Measurements from ENCODE around the gene DTX4.

Gene DTX4

DNA sequence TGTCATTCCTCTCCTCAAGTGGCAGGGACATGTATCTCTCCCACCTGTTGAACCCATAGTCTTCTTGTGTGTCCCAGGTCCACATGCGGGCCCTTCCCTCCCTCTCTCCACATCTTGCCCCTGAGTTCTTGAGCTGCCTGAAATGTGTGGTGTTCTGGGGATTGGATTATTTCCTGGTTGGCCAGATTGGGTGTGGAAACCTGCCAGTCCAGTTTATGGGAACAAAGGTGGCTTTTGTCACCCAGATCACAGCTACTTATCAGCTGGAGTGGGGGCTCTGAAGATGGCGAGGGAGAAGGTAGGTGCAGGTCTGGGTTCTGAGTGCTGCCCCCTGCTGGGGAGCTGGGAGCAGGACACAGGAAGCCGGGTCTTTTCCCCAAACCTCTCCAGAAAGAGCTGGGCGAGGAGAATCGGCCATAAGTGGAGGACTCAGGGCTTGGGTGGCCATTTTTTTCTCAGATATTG lies 14.2 kb downstream of the DTX4 start:
- Mint-ChIP-seq H3K36me3 (ENCODE audit: low read depth) (peaks cover 54% of the 10 kb centered on the region), H3K4me3 (no peak overlapping the region), H3K9me3 (no peaks in the 10 kb centered on the region), H3K27ac (peak overlapping the region; percentile 10), H3K27me3 (ENCODE audit: low read depth, poor library complexity) (peaks cover 3% of the 10 kb centered on the region), H3K4me1 (peaks cover 23% of the 10 kb centered on the region)
- TF ChIP-seq, protein P1, sequence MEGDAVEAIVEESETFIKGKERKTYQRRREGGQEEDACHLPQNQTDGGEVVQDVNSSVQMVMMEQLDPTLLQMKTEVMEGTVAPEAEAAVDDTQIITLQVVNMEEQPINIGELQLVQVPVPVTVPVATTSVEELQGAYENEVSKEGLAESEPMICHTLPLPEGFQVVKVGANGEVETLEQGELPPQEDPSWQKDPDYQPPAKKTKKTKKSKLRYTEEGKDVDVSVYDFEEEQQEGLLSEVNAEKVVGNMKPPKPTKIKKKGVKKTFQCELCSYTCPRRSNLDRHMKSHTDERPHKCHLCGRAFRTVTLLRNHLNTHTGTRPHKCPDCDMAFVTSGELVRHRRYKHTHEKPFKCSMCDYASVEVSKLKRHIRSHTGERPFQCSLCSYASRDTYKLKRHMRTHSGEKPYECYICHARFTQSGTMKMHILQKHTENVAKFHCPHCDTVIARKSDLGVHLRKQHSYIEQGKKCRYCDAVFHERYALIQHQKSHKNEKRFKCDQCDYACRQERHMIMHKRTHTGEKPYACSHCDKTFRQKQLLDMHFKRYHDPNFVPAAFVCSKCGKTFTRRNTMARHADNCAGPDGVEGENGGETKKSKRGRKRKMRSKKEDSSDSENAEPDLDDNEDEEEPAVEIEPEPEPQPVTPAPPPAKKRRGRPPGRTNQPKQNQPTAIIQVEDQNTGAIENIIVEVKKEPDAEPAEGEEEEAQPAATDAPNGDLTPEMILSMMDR (IDR thresholded peaks at IDR 0.05) = peak; percentile 55
- peak; percentile 44 for DNase-seq

DNA sequence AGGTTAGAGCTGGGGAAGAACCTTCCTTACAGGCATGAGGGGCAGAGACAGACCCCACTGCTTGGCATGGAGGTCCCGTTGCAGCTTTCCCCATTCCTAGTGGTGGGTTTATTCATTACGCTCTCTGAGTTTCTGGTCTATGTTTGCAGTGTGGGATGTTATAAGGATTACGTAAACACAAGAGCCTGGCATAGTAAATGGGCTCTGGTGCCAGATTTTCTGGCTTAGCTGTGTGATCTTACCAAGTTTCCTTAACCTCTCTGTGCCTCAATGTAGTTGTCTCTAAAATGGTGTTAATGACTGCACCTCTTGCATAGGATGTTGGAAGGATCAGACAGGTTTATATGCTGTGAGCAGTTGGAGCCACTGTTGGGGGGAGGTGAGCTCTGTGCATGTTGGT lies 15.1 kb downstream of the DTX4 start:
- peaks cover 57% of the 10 kb centered on the region for H3K36me3 Mint-ChIP-seq (ENCODE audit: low read depth)
- H3K9me3 Mint-ChIP-seq = no peaks in the 10 kb centered on the region
- peaks cover 23% of the 10 kb centered on the region for H3K4me1 Mint-ChIP-seq
- no peak overlapping the region for H3K27ac Mint-ChIP-seq
- TF ChIP-seq, protein P1 (IDR thresholded peaks at IDR 0.05) = no peak
- no peak for DNase-seq
- H3K27me3 Mint-ChIP-seq (ENCODE audit: low read depth, poor library complexity) = peaks cover 3% of the 10 kb centered on the region
- no peak overlapping the region for H3K4me3 Mint-ChIP-seq

DNA sequence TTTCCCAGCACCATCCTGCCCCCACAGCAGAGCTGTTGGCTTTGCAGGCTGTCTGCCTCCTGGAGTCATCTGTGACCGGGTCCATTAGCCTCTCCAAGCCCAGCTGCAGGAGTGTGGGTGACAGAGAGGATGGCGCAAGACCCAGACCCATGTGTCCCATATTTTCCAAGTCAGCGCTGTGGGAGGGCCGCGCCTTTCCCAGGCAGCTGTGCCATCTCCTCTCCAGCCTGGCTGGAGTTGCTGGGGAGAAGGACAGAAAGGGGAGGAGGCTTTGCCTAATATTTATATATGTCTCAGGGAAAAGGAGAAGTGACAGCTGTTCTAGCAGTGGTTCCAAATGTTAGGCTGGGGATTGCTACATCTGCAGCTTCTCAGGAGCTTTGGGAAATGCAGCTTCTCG lies 15.7 kb downstream of the DTX4 start:
- Mint-ChIP-seq H3K4me1 (peaks cover 23% of the 10 kb centered on the region), H3K27me3 (ENCODE audit: low read depth, poor library complexity) (peaks cover 3% of the 10 kb centered on the region), H3K36me3 (ENCODE audit: low read depth) (peaks cover 57% of the 10 kb centered on the region), H3K9me3 (no peaks in the 10 kb centered on the region), H3K27ac (no peak overlapping the region), H3K4me3 (no peak overlapping the region)
- no peak for DNase-seq
- TF ChIP-seq, protein P1 (IDR thresholded peaks at IDR 0.05) = no peak

DNA sequence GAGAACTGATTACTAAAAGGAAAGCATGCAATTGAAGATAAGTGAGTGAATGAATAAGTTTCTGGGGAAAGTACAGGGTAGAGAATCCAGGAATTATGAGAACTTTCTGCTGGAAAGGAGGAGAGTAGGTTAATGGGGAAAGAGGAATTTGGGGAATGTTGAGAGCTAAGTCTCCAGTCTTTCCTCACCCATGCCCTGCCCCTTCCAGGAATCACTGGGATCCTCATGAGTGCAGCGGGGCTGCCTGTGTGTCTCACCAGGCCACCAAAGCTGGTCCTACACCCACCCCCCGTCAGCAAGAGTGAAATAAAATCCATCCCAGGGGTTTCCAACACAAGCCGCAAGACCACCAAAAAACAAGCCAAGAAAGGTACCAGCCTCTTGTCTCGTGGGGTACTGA lies 17.0 kb downstream of the DTX4 start:
- no peak overlapping the region for H3K4me3 Mint-ChIP-seq
- H3K4me1 Mint-ChIP-seq = peaks cover 23% of the 10 kb centered on the region
- peaks cover 55% of the 10 kb centered on the region for H3K36me3 Mint-ChIP-seq (ENCODE audit: low read depth)
- TF ChIP-seq, protein P1 (IDR thresholded peaks at IDR 0.05) = no peak
- no peak overlapping the region for H3K27ac Mint-ChIP-seq
- H3K27me3 Mint-ChIP-seq (ENCODE audit: low read depth, poor library complexity) = peaks cover 3% of the 10 kb centered on the region
- no peaks in the 10 kb centered on the region for H3K9me3 Mint-ChIP-seq
- no peak for DNase-seq

DNA sequence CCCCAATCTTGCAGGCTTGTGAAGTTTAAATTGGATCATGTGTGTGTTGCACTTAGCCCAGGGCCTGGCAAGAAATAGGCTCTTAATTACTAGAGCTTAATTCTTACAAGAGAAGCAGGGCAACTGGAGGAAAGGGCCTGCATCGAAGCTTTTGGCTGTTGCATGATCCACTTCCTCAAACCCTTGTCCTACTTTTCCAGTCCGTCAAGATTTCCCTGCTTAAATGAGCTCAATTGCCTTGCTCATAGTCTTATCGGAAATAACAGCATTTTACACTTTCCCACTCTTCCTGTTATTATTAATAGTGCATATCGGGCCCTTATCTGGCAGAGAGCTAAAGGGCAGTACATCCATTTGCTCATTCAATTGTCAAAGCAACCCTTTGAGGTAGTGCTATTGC lies 18.1 kb downstream of the DTX4 start:
- Mint-ChIP-seq H3K9me3 (no peaks in the 10 kb centered on the region), H3K36me3 (ENCODE audit: low read depth) (peaks cover 65% of the 10 kb centered on the region), H3K27ac (no peak overlapping the region), H3K4me1 (peaks cover 15% of the 10 kb centered on the region), H3K27me3 (ENCODE audit: low read depth, poor library complexity) (peaks cover 3% of the 10 kb centered on the region), H3K4me3 (no peak overlapping the region)
- DNase-seq = no peak
- TF ChIP-seq, protein P1 (IDR thresholded peaks at IDR 0.05) = no peak

DNA sequence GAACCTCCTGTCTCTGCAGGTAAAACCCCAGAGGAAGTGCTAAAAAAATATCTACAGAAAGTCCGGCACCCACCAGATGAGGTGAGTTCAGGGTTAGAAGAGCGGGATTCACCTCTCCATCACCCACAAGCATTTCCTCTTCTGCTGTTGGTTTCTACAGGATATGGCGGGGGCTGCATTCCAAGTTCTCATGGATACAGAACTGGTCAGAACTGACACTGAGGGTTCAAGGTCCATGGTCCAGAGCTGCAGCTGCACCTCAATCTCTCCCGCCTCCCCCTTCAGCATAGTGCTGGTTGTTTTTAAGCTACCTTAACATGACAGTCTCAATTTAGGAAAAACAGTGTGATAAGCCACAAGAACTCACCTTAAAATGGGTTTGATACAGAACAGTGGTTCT lies 19.2 kb downstream of the DTX4 start:
- no peaks in the 10 kb centered on the region for H3K9me3 Mint-ChIP-seq
- peaks cover 76% of the 10 kb centered on the region for H3K36me3 Mint-ChIP-seq (ENCODE audit: low read depth)
- TF ChIP-seq, protein P1 (IDR thresholded peaks at IDR 0.05) = no peak
- H3K27me3 Mint-ChIP-seq (ENCODE audit: low read depth, poor library complexity) = peaks cover 3% of the 10 kb centered on the region
- H3K27ac Mint-ChIP-seq = no peak overlapping the region
- peaks cover 7% of the 10 kb centered on the region for H3K4me1 Mint-ChIP-seq
- DNase-seq = no peak
- H3K4me3 Mint-ChIP-seq = no peak overlapping the region
